ENCODE measurements around the gene PTPRG.

GRCh38 chr3:61682671-61683548 lies 121.5 kb downstream of the PTPRG start:
- TF ChIP-seq CTCF (conservative IDR thresholded peaks at IDR 0.05; ENCODE audit: low read depth, low read length) = no peak
- no peak for TF ChIP-seq EZH2phosphoT487 (IDR thresholded peaks at IDR 0.05; ENCODE audit: borderline replicate concordance, low read length)

All from PC-3 (cell line).